Mesenchymal stem cell (in vitro differentiated cells and primary cell): Measurements from ENCODE around the gene KCNH1.

Source experiments
- DNase-seq: peaks from one replicate; pipeline ENCODE4 v3.0.0-alpha.2; 2013
- H2AFZ ChIP-seq: one replicate; pipeline ENCODE4 v1.6.1; 2013; ENCODE audit warnings: low read depth, mild to moderate bottlenecking, control low read depth, inconsistent platforms, low read length, moderate library complexity
- H2AK5ac ChIP-seq: 2 replicates; pipeline ENCODE4 v1.6.1; 2013; ENCODE audit warnings: low read length, moderate library complexity, mild to moderate bottlenecking, inconsistent platforms; ENCODE audit not compliant: severe bottlenecking
- H2BK120ac ChIP-seq: one replicate; pipeline ENCODE4 v1.6.1; 2013; ENCODE audit warnings: low read depth, mild to moderate bottlenecking, inconsistent platforms, low read length, moderate library complexity
- H2BK12ac ChIP-seq, 2 experiments: one replicate each; pipeline ENCODE4 v1.6.1; 2013; ENCODE audit warnings: inconsistent platforms in 2 of 2, low read length in 2 of 2, mild to moderate bottlenecking in 2 of 2, moderate library complexity in 2 of 2, control low read depth in 1 of 2
- H2BK15ac ChIP-seq: one replicate; pipeline ENCODE4 v1.6.1; 2013; ENCODE audit warnings: mild to moderate bottlenecking, low read depth, inconsistent platforms; ENCODE audit not compliant: poor library complexity, severe bottlenecking
- H2BK5ac ChIP-seq: 2 replicates; pipeline ENCODE4 v1.6.1; 2013; ENCODE audit warnings: low read depth, mild to moderate bottlenecking, low read length, control low read depth, inconsistent platforms; ENCODE audit not compliant: poor library complexity, severe bottlenecking
- H3K14ac ChIP-seq, 2 experiments: one replicate each; pipeline ENCODE4 v1.6.1; 2013; ENCODE audit warnings: inconsistent platforms in 2 of 2, low read length in 2 of 2, control low read depth in 1 of 2, mild to moderate bottlenecking in 1 of 2, moderate library complexity in 1 of 2
- H3K18ac ChIP-seq, 2 experiments: one replicate each; pipeline ENCODE4 v1.6.1; 2013; ENCODE audit warnings: inconsistent platforms in 2 of 2, low read length in 2 of 2, control low read depth in 1 of 2, low read depth in 1 of 2, mild to moderate bottlenecking in 1 of 2
- H3K23ac ChIP-seq, 2 experiments: one replicate each; pipeline ENCODE4 v1.6.1; 2013; ENCODE audit warnings: inconsistent platforms in 2 of 2, low read length in 2 of 2, mild to moderate bottlenecking in 2 of 2, moderate library complexity in 2 of 2, control low read depth in 1 of 2
- H3K27ac ChIP-seq: 2 replicates; pipeline ENCODE4 v1.5.1; 2013; ENCODE audit warnings: mild to moderate bottlenecking, moderate library complexity, low read length, control low read depth, inconsistent platforms; ENCODE audit not compliant: poor library complexity, severe bottlenecking
- H3K27me3 ChIP-seq, 2 experiments: 2 replicates each; pipeline versions ENCODE4 v1.6.1 to v1.7.0; 2013; ENCODE audit warnings: low read length in 2 of 2, mild to moderate bottlenecking in 2 of 2, moderate library complexity in 2 of 2, control low read depth in 1 of 2, inconsistent platforms in 1 of 2; ENCODE audit not compliant: control insufficient read depth in 1 of 2, insufficient read depth in 1 of 2
- H3K36me3 ChIP-seq, 2 experiments: 2 replicates each; pipeline versions ENCODE4 v1.6.1 to v1.7.0; 2013; ENCODE audit warnings: low read length in 2 of 2, control low read depth in 1 of 2, inconsistent platforms in 1 of 2, low read depth in 1 of 2, mild to moderate bottlenecking in 1 of 2; ENCODE audit not compliant: insufficient read depth in 2 of 2, control insufficient read depth in 1 of 2
- H3K4ac ChIP-seq, 2 experiments: one replicate each; pipeline ENCODE4 v1.6.1; 2013; ENCODE audit warnings: inconsistent platforms in 2 of 2, low read length in 2 of 2, mild to moderate bottlenecking in 2 of 2, moderate library complexity in 2 of 2, control low read depth in 1 of 2, low read depth in 1 of 2
- H3K4me1 ChIP-seq: 2 replicates; pipeline ENCODE4 v1.6.1; 2013; ENCODE audit warnings: low read depth, low read length, control low read depth; ENCODE audit not compliant: control insufficient read depth, insufficient read depth
- H3K4me2 ChIP-seq: 2 replicates; pipeline ENCODE4 v1.6.1; 2013; ENCODE audit warnings: low read length, mild to moderate bottlenecking, inconsistent platforms; ENCODE audit not compliant: poor library complexity, severe bottlenecking
- H3K4me3 ChIP-seq, 2 experiments: 2 replicates each; pipeline versions ENCODE4 v1.5.1 to v1.7.0; 2013; ENCODE audit warnings: low read length in 2 of 2, mild to moderate bottlenecking in 2 of 2, control low read depth in 1 of 2, low read depth in 1 of 2; ENCODE audit not compliant: insufficient read depth in 1 of 2
- H3K79me1 ChIP-seq: replicated peaks from 2 replicates; pipeline ENCODE4 v1.6.1; 2013; ENCODE audit warnings: mild to moderate bottlenecking, control low read depth, low read length, inconsistent platforms; ENCODE audit not compliant: poor library complexity, severe bottlenecking
- H3K9ac ChIP-seq: 2 replicates; pipeline ENCODE4 v1.7.0; 2013; ENCODE audit warnings: mild to moderate bottlenecking, low read length, moderate library complexity
- H3K9me3 ChIP-seq: 2 replicates; pipeline ENCODE4 v1.7.0; 2013; ENCODE audit warnings: mild to moderate bottlenecking, low read length; ENCODE audit not compliant: control insufficient read depth
- H4K8ac ChIP-seq: one replicate; pipeline ENCODE4 v1.6.1; 2013; ENCODE audit warnings: inconsistent platforms, mild to moderate bottlenecking, low read length, moderate library complexity
- H4K91ac ChIP-seq: one replicate; pipeline ENCODE4 v1.6.1; 2013; ENCODE audit warnings: mild to moderate bottlenecking, low read length, inconsistent platforms
- WGBS: methylation state at CpG from one replicate; pipeline ENCODE4 v1.1.7; 2013; ENCODE audit warnings: mixed read lengths; 5-methylcytosine and 5-hydroxymethylcytosine counted together

KCNH1 gene

GRCh38 chr1:210633636-210634035 lies 500.3 kb downstream of the KCNH1 start:
- peaks cover 0 to 4% of the 10 kb centered on the region in 2 experiments for H3K27me3 ChIP-seq
- H2BK15ac ChIP-seq = no peak overlapping the region
- H3K27ac ChIP-seq = no peak overlapping the region
- H3K79me1 ChIP-seq = peaks cover 3% of the 10 kb centered on the region
- peak overlapping the region; percentile 51 for H2AK5ac ChIP-seq
- no peak overlapping the region for H4K91ac ChIP-seq
- H3K36me3 ChIP-seq = no peaks in the 10 kb centered on the region
- H3K9ac ChIP-seq = no peak overlapping the region
- no peak overlapping the region for H3K4ac ChIP-seq
- H4K8ac ChIP-seq = no peak overlapping the region
- H2BK5ac ChIP-seq = no peak overlapping the region
- H3K4me2 ChIP-seq = no peak overlapping the region
- H3K18ac ChIP-seq = no peak overlapping the region
- no peak overlapping the region for H2BK120ac ChIP-seq
- no peaks in the 10 kb centered on the region for H3K9me3 ChIP-seq
- no peak overlapping the region for H2AFZ ChIP-seq
- H2BK12ac ChIP-seq = peak overlapping the region in 1 of 2 experiments; percentile 19
- H3K4me1 ChIP-seq = peaks cover 4% of the 10 kb centered on the region
- no peak for DNase-seq
- H3K23ac ChIP-seq = no peak overlapping the region
- H3K14ac ChIP-seq = no peak overlapping the region
- 96% methylated on average over 6 of the region's 6 CpGs for WGBS
- H3K4me3 ChIP-seq = no peak overlapping the region

GRCh38 chr1:210633140-210633539 lies 500.8 kb downstream of the KCNH1 start:
- no peak overlapping the region for H2BK5ac ChIP-seq
- H3K18ac ChIP-seq = no peak overlapping the region
- no peak overlapping the region for H3K4me2 ChIP-seq
- H4K91ac ChIP-seq = no peak overlapping the region
- peaks cover 4% of the 10 kb centered on the region for H3K4me1 ChIP-seq
- H2AFZ ChIP-seq = no peak overlapping the region
- peaks cover 3% of the 10 kb centered on the region for H3K79me1 ChIP-seq
- H3K23ac ChIP-seq = no peak overlapping the region
- H3K36me3 ChIP-seq = no peaks in the 10 kb centered on the region
- 90% methylated on average over 3 of the region's 3 CpGs for WGBS
- H2BK120ac ChIP-seq = no peak overlapping the region
- no peak overlapping the region for H2BK15ac ChIP-seq
- no peak overlapping the region for H3K4ac ChIP-seq
- H2BK12ac ChIP-seq = no peak overlapping the region
- no peak for DNase-seq
- H3K27me3 ChIP-seq = peaks cover 0 to 4% of the 10 kb centered on the region in 2 experiments
- H4K8ac ChIP-seq = no peak overlapping the region
- no peak overlapping the region for H2AK5ac ChIP-seq
- no peak overlapping the region for H3K4me3 ChIP-seq
- H3K14ac ChIP-seq = no peak overlapping the region
- H3K27ac ChIP-seq = no peak overlapping the region
- H3K9ac ChIP-seq = no peak overlapping the region
- H3K9me3 ChIP-seq = no peaks in the 10 kb centered on the region

DNA sequence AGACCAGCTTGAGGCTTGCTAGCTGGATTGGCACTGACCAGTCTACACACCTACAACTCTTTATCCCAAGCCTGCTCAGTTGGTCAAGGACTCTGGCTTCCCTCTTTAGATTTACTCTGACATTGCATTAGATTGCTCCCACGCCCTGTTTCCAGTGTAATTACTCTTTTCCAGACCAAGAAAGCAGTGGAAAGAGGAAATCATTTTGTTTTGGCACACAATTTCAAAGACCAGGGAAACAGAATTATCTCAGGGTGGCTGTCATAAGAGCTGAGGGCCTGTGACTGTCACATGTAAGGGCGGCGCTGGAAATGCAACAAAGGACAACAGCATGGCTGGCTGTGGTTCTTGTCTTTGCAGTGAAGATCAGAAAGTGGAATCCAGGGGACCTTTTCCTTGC lies 502.5 kb downstream of the KCNH1 start:
- Histone ChIP-seq H3K36me3 (no peaks in the 10 kb centered on the region), H3K79me1 (peaks cover 5% of the 10 kb centered on the region), H2BK5ac (no peak overlapping the region), H3K27me3 (peaks cover 0 to 4% of the 10 kb centered on the region in 2 experiments), H3K14ac (no peak overlapping the region), H3K4me1 (peaks cover 6% of the 10 kb centered on the region), H2BK120ac (no peak overlapping the region), H2AFZ (no peak overlapping the region), H2BK12ac (no peak overlapping the region), H3K18ac (no peak overlapping the region), H4K8ac (no peak overlapping the region), H2AK5ac (no peak overlapping the region), H3K9me3 (no peaks in the 10 kb centered on the region), H2BK15ac (no peak overlapping the region), H3K4ac (no peak overlapping the region), H3K9ac (no peak overlapping the region), H3K27ac (no peak overlapping the region), H3K4me2 (no peak overlapping the region), H4K91ac (no peak overlapping the region), H3K4me3 (no peak overlapping the region), H3K23ac (no peak overlapping the region)
- no peak for DNase-seq
- 89% methylated on average over 3 of the region's 3 CpGs for WGBS

DNA sequence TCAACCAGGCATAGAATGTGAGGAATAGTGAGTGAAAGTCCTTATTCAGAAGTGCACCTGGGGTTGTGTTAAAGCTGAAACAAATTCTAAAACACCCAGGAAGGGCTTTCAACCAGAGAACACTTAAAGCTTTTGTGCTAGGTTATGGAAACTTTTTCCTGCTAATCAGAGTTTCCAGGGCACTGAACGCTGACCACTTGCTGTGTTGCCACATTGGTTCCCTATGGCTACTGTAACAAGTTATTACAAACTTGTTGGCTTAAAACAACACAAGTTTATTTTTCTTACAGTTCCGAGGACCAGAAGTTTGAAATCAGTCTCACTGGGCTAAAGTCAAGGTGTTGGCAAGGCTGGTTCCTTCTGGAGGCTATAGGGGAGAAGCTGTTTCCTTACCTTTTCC lies 504.7 kb downstream of the KCNH1 start:
- H3K9ac ChIP-seq = no peak overlapping the region
- H3K4me3 ChIP-seq = no peak overlapping the region
- no peak overlapping the region for H4K91ac ChIP-seq
- no peak overlapping the region for H3K14ac ChIP-seq
- H3K36me3 ChIP-seq = no peaks in the 10 kb centered on the region
- no peak overlapping the region for H2BK12ac ChIP-seq
- no peak overlapping the region for H3K4me2 ChIP-seq
- H3K4me1 ChIP-seq = peaks cover 6% of the 10 kb centered on the region
- DNase-seq = no peak
- no peak overlapping the region for H3K23ac ChIP-seq
- peaks cover 0 to 4% of the 10 kb centered on the region in 2 experiments for H3K27me3 ChIP-seq
- H3K18ac ChIP-seq = no peak overlapping the region
- no peak overlapping the region for H2BK15ac ChIP-seq
- H2AK5ac ChIP-seq = no peak overlapping the region
- H3K79me1 ChIP-seq = peaks cover 5% of the 10 kb centered on the region
- WGBS = 97% methylated on average over 2 of the region's 2 CpGs
- H3K27ac ChIP-seq = no peak overlapping the region
- no peak overlapping the region for H2AFZ ChIP-seq
- no peak overlapping the region for H2BK120ac ChIP-seq
- no peaks in the 10 kb centered on the region for H3K9me3 ChIP-seq
- no peak overlapping the region for H3K4ac ChIP-seq
- H4K8ac ChIP-seq = no peak overlapping the region
- H2BK5ac ChIP-seq = no peak overlapping the region
